ENCODE data around the gene SMU1.
A peak's percentile ranks its signal among the peaks of the same experiment; 100 is the strongest.

The SMU1 gene

GRCh38 chr9:33032292-33032691 lies 44.2 kb downstream of the SMU1 start:
- Histone ChIP-seq H3K4me2 (no peak overlapping the region), H3K36me3 (peaks cover 100% of the 10 kb centered on the region in 11 experiments), H3K9me3 (replicated peaks in 1 of 11) (no peaks in the 10 kb centered on the region), H4K20me1 (peaks cover 94 to 100% (median 100%) of the 10 kb centered on the region in 11 experiments), H3K27ac (no peak overlapping the region), H3K27me3 (no peaks in the 10 kb centered on the region), H3K4me3 (no peak overlapping the region), H3K9ac (no peak overlapping the region), H3K4me1 (peaks cover 18 to 54% (median 23%) of the 10 kb centered on the region in 10 experiments)
- no peak for TF ChIP-seq Cebpa-rat (IDR thresholded peaks at IDR 0.05)

GRCh38 chr9:33030285-33030684 lies 46.2 kb downstream of the SMU1 start:
- no peaks in the 10 kb centered on the region for H3K27me3 ChIP-seq
- H3K4me1 ChIP-seq, result peaks cover 29 to 61% (median 35%) of the 10 kb centered on the region in 10 experiments
- peaks cover 96 to 100% (median 97%) of the 10 kb centered on the region in 11 experiments for H4K20me1 ChIP-seq
- H3K9ac ChIP-seq, result no peak overlapping the region
- no peak overlapping the region for H3K4me3 ChIP-seq
- 0 out of 22 replicates have a peak overlapping the region, but pooled peaks of 1 of the 11 experiments have one; percentile 7 for H3K4me2 ChIP-seq
- no peaks in the 10 kb centered on the region for H3K9me3 ChIP-seq (replicated peaks in 1 of 11)
- H3K27ac ChIP-seq, result no peak overlapping the region
- TF ChIP-seq Cebpa-rat (IDR thresholded peaks at IDR 0.05), result no peak
- peaks cover 89 to 94% (median 93%) of the 10 kb centered on the region in 11 experiments for H3K36me3 ChIP-seq

- Histone ChIP-seq H3K9me3 (replicated peaks in 1 of 11) (no peaks in the 10 kb centered on the region), H3K27me3 (no peaks in the 10 kb centered on the region), H3K4me2 (peak overlapping the region; percentile 40 to 97 (median 90); a peak in 20 of 22 replicates), H3K4me3 (peak overlapping the region in 3 of 10 experiments; percentile 4 to 98 (median 17); a peak in 2 of 20 replicates), H3K36me3 (peaks cover 79 to 85% (median 83%) of the 10 kb centered on the region in 11 experiments), H3K27ac (0 out of 22 replicates have a peak overlapping the region, but pooled peaks of 1 of the 11 experiments have one; percentile 8), H3K9ac (peak overlapping the region in 2 of 11 experiments; percentile 13 to 99; a peak in 2 of 22 replicates), H4K20me1 (peaks cover 87 to 92% (median 88%) of the 10 kb centered on the region in 11 experiments), H3K4me1 (peaks cover 32 to 62% (median 38%) of the 10 kb centered on the region in 10 experiments)
- peak in 1 of 11 experiments; percentile 35; a peak in 1 of 22 replicates for TF ChIP-seq Cebpa-rat (IDR thresholded peaks at IDR 0.05)
These were observed 47.2 kb downstream of the SMU1 start for GRCh38 chr9:33029231-33029786.

GRCh38 chr9:33025572-33026342 lies 50.7 kb downstream of the SMU1 start:
- Histone ChIP-seq H4K20me1 (peaks cover 51 to 56% (median 52%) of the 10 kb centered on the region in 11 experiments), H3K4me1 (peaks cover 48 to 67% (median 57%) of the 10 kb centered on the region in 10 experiments), H3K4me2 (peak overlapping the region; percentile 81 to 97 (median 91)), H3K4me3 (peak overlapping the region; percentile 95 to 99 (median 98)), H3K9me3 (replicated peaks in 1 of 11) (no peaks in the 10 kb centered on the region), H3K27ac (peak overlapping the region; percentile 94 to 100 (median 97)), H3K36me3 (peaks cover 43 to 53% (median 48%) of the 10 kb centered on the region in 11 experiments), H3K9ac (peak overlapping the region; percentile 97 to 100 (median 99)), H3K27me3 (no peaks in the 10 kb centered on the region)
- no peak for TF ChIP-seq Cebpa-rat (IDR thresholded peaks at IDR 0.05)

DNA sequence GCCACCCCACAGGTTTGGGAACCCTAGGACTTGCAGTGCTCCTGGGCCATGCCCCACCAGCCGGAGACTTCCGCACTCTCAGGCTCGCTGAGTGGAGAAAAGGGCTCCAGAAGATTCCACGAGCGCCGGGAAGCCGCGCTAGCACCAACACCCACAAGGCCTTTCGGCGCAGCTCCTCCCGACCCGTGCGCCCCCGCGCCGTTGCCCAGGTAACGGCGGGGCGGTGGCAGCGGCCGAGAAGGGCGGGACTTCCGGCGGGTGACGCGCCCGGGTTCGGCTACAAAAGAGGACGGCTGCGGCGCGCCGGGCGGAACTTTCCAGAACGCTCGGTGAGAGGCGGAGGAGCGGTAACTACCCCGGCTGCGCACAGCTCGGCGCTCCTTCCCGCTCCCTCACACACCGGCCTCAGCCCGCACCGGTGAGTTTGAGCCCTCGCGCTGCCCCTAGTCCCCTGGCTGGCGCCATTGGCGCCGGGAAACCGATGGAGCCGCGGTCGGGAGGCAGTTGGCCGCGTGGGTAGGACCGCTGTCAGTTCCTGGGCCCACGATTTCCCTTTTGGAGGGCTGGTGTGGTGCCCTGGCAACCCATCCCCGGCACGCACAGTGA lies 51.4 kb downstream of the SMU1 start, which contains the start of gene DNAJA1:
TSS of gene DNAJA1 (plus strand) at position 308 of the 606 bp plus-strand sequence. CDS start 1,212 bp downstream, outside the sequence.
- peak within 1 kb of the TSS; percentile 97 to 100 (median 99) for H3K9ac ChIP-seq
- H3K9me3 ChIP-seq (replicated peaks in 1 of 11), result no peaks in the 10 kb centered on the region
- no peak for TF ChIP-seq Cebpa-rat (IDR thresholded peaks at IDR 0.05)
- peak within 1 kb of the TSS; percentile 95 to 99 (median 98) for H3K4me3 ChIP-seq
- peaks cover 44 to 49% (median 45%) of the 10 kb centered on the region in 11 experiments for H4K20me1 ChIP-seq
- peak within 1 kb of the TSS; percentile 86 to 97 (median 93) for H3K4me2 ChIP-seq
- H3K4me1 ChIP-seq, result peaks cover 48 to 63% (median 57%) of the 10 kb centered on the region in 10 experiments
- no peaks in the 10 kb centered on the region for H3K27me3 ChIP-seq
- peaks cover 40 to 51% (median 43%) of the 10 kb centered on the region in 11 experiments for H3K36me3 ChIP-seq
- peak within 1 kb of the TSS; percentile 94 to 100 (median 97) for H3K27ac ChIP-seq

DNA sequence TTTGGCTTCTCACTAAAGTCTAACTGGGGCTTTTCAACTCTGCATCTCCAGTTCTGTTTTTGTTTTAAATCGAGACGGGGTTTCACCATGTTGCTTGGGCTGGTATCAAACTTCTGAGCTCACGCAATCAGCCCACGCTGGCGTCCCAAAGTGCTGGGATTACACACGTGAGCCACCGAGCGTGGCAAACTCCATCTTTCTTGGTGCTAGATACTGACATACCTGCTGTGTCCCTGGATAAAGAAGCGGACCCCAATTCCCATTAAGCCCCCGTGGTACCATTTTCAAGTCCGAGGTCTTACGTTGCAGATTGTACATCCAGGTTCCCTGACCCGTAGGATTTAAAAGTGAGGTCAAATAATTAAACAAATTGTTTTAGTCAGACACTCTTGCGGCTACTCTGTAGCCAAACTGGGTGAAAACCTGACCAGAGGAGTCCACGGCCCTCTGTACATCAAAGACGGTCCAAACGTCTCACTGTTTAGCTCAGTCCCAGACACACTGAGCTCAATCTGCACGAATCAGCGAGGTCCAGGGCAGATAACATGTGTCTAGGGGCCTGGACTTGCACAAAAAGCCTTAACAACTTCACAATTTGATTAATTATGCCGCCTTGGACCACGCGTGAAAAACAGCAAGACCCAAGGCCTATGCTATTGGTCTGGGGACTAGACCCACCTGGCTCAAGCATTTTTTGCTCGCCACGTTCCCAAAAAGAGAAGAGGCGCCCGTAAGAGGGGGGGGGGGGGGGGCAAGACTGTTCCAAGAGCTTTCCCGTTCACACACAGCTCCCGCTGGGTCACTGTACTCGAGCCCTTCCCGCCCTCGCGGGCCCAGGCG lies 52.1 kb downstream of the SMU1 start:
- peak overlapping the region; percentile 95 to 99 (median 98) for H3K4me3 ChIP-seq
- no peak for TF ChIP-seq Cebpa-rat (IDR thresholded peaks at IDR 0.05)
- H3K27me3 ChIP-seq, result no peaks in the 10 kb centered on the region
- peak overlapping the region; percentile 77 to 100 (median 97) for H3K27ac ChIP-seq
- H3K9ac ChIP-seq, result peak overlapping the region; percentile 97 to 100 (median 99)
- H3K4me2 ChIP-seq, result peak overlapping the region; percentile 81 to 95 (median 92)
- peaks cover 37 to 51% (median 41%) of the 10 kb centered on the region in 11 experiments for H3K36me3 ChIP-seq
- no peaks in the 10 kb centered on the region for H3K9me3 ChIP-seq (replicated peaks in 1 of 11)
- H3K4me1 ChIP-seq, result peaks cover 48 to 57% (median 56%) of the 10 kb centered on the region in 10 experiments
- peaks cover 37 to 42% (median 38%) of the 10 kb centered on the region in 11 experiments for H4K20me1 ChIP-seq

DNA sequence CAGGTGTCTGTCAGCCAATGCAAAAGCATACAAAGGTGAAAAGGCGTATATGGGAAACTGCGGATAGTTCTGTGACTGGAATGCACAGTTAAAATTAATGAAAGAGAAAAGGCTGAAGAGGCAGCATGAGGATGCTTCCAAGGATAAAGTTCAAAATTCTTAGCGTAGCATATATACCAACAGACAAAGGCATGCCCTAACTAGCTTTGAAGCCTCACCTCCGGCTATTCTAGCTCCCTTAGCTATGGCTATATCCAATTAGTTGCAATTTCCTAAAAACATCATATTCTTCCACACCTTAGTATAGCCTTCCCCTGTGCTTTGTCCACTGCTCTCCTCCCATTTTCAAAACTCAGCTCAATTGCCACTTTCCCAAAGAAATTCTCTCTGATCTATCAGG lies 52.8 kb downstream of the SMU1 start:
- Histone ChIP-seq H3K27me3 (no peaks in the 10 kb centered on the region), H3K27ac (peak overlapping the region in 8 of 11 experiments; percentile 95 to 100 (median 98); a peak in 12 of 22 replicates), H3K9me3 (replicated peaks in 1 of 11) (no peaks in the 10 kb centered on the region), H3K36me3 (peaks cover 30 to 44% (median 36%) of the 10 kb centered on the region in 11 experiments), H3K4me2 (peak overlapping the region; percentile 81 to 95 (median 92)), H3K4me1 (peaks cover 43 to 51% (median 49%) of the 10 kb centered on the region in 10 experiments), H4K20me1 (peaks cover 30 to 35% (median 31%) of the 10 kb centered on the region in 11 experiments), H3K9ac (peak overlapping the region; percentile 97 to 100 (median 99); a peak in 16 of 22 replicates), H3K4me3 (peak overlapping the region; percentile 95 to 99 (median 98); a peak in 15 of 20 replicates)
- no peak for TF ChIP-seq Cebpa-rat (IDR thresholded peaks at IDR 0.05)

- H3K4me2 ChIP-seq, result peak overlapping the region; percentile 81 to 95 (median 92); a peak in 19 of 22 replicates
- no peak for TF ChIP-seq Cebpa-rat (IDR thresholded peaks at IDR 0.05)
- no peak overlapping the region for H3K4me3 ChIP-seq
- no peak overlapping the region for H3K9ac ChIP-seq
- peaks cover 21 to 26% (median 22%) of the 10 kb centered on the region in 11 experiments for H4K20me1 ChIP-seq
- H3K27me3 ChIP-seq, result no peaks in the 10 kb centered on the region
- H3K4me1 ChIP-seq, result peaks cover 34 to 42% (median 40%) of the 10 kb centered on the region in 10 experiments
- peaks cover 21 to 35% (median 27%) of the 10 kb centered on the region in 11 experiments for H3K36me3 ChIP-seq
- H3K27ac ChIP-seq, result peak overlapping the region in 2 of 11 experiments; percentile 40 to 98; a peak in 2 of 22 replicates
- H3K9me3 ChIP-seq (replicated peaks in 1 of 11), result no peaks in the 10 kb centered on the region
These were observed 53.7 kb downstream of the SMU1 start for GRCh38 chr9:33022755-33023154.
